ENCODE results near the gene ALX4. TPM values are rescaled to one million over a fixed set of nuclear protein-coding genes. Genes with fewer than 3 reads are reported as not detected.

The ALX4 gene
- total and polyA plus RNA-seq, 3 donors from 2014 or later = 0.56 to 1.0 (median 0.58) TPM

- WGBS, 2 donors = 57 to 63% methylated on average over 17 to 20 of the region's 20 CpGs
- H3K4me1 ChIP-seq = peaks cover 4% of the 10 kb centered on the region
Measured at GRCh38 chr11:44308256-44308922, 1.6 kb downstream of the ALX4 start.

GRCh38 chr11:44307340-44308099, 2.4 kb downstream of the ALX4 start:
- no peak for DNase-seq
- H3K4me1 ChIP-seq = peaks cover 4% of the 10 kb centered on the region
- H3K27me3 ChIP-seq = no peaks in the 10 kb centered on the region
- no peaks in the 10 kb centered on the region for H3K9me3 ChIP-seq
- H3K36me3 ChIP-seq (ENCODE audit: low read depth, missing control alignments) = no peaks in the 10 kb centered on the region
- WGBS, 2 donors = 89 to 92% methylated on average over 8 to 10 of the region's 10 CpGs
- no peak overlapping the region for H3K27ac ChIP-seq
- H3K4me3 ChIP-seq = no peak overlapping the region
- intact Hi-C loops (cut with DNase I; ENCODE audit: low total_unique reads) = no loop called here
- TF ChIP-seq CTCF (IDR thresholded peaks at IDR 0.05) (no peak), POLR2A (IDR thresholded peaks at IDR 0.05) (no peak)

More at GRCh38 chr11:44308256-44308922, 1.6 kb downstream of the ALX4 start:
- Histone ChIP-seq H3K9me3 (no peaks in the 10 kb centered on the region), H3K27ac (no peak overlapping the region), H3K27me3 (no peaks in the 10 kb centered on the region), H3K36me3 (ENCODE audit: low read depth, missing control alignments) (no peaks in the 10 kb centered on the region), H3K4me3 (no peak overlapping the region)
- DNase-seq = no peak
- no peak for TF ChIP-seq POLR2A (IDR thresholded peaks at IDR 0.05)
- TF ChIP-seq CTCF (IDR thresholded peaks at IDR 0.05) = no peak
- intact Hi-C loops (cut with DNase I; ENCODE audit: low total_unique reads) = no loop called here

- no peak for TF ChIP-seq CTCF (IDR thresholded peaks at IDR 0.05)
- no peak for TF ChIP-seq POLR2A (IDR thresholded peaks at IDR 0.05)
- Histone ChIP-seq H3K4me1 (peaks cover 4% of the 10 kb centered on the region), H3K9me3 (no peaks in the 10 kb centered on the region), H3K27ac (no peak overlapping the region), H3K36me3 (ENCODE audit: low read depth, missing control alignments) (no peaks in the 10 kb centered on the region), H3K4me3 (no peak overlapping the region), H3K27me3 (no peaks in the 10 kb centered on the region)
- DNase-seq = no peak
- WGBS, 2 donors = 58 to 74% methylated on average over 6 to 7 of the region's 7 CpGs
- intact Hi-C loops (cut with DNase I; ENCODE audit: low total_unique reads) = no loop called here
Measured at GRCh38 chr11:44306918-44307244, 3.1 kb downstream of the ALX4 start.

- Histone ChIP-seq H3K4me3 (peak overlapping the region in 1 of 2 donors; percentile 3), H3K27me3 (no peaks in the 10 kb centered on the region), H3K9me3 (no peaks in the 10 kb centered on the region), H3K4me1 (peaks cover 4% of the 10 kb centered on the region), H3K36me3 (ENCODE audit: low read depth, missing control alignments) (no peaks in the 10 kb centered on the region), H3K27ac (no peak overlapping the region)
- 36 to 51% methylated on average over 27 to 38 of the region's 38 CpGs for WGBS, 2 donors
- TF ChIP-seq POLR2A (IDR thresholded peaks at IDR 0.05) = no peak
- no peak for TF ChIP-seq CTCF (IDR thresholded peaks at IDR 0.05)
- intact Hi-C loops (cut with DNase I; ENCODE audit: low total_unique reads) = no loop called here
- no peak for DNase-seq
Measured at GRCh38 chr11:44306052-44306917, 3.7 kb downstream of the ALX4 start.

All from testis (tissue), 3 donors.